K562 (cell line): ENCODE data around the gene ADCY4. TPM values are rescaled to one million over a fixed set of nuclear protein-coding genes. Genes with fewer than 3 reads are reported as not detected.
A peak's percentile ranks its signal among the peaks of the same experiment; 100 is the strongest.

Experiments
- ATF6 ChIP-seq: sonication (generic); formaldehyde crosslinking; IDR thresholded peaks from 2 replicates; pipeline ENCODE4 v1.4.0; 2020; ENCODE audit warnings: mild to moderate bottlenecking, missing genetic modification reagents
- CBFA2T2 ChIP-seq: fragments of 450-650 bp; conservative IDR thresholded peaks from 2 replicates; pipeline ENCODE4 v1.6.1; 2017; ENCODE audit warnings: mild to moderate bottlenecking
- CTBP1 ChIP-seq: fragments of 450-650 bp; IDR thresholded peaks from 2 replicates; pipeline ENCODE4 v1.6.1; 2016; ENCODE audit warnings: borderline replicate concordance
- ELK3 ChIP-seq: fragments of 450-650 bp; formaldehyde crosslinking; IDR thresholded peaks from 2 replicates; pipeline ENCODE4 v1.4.0; 2020; ENCODE audit warnings: mild to moderate bottlenecking
- HMGN3 ChIP-seq: IDR thresholded peaks from 2 replicates; pipeline ENCODE4 v1.6.1; 2011; ENCODE audit warnings: borderline replicate concordance, low read depth, mild to moderate bottlenecking, mixed read lengths, low read length; ENCODE audit not compliant: insufficient read length; ENCODE audit errors: extremely low read depth
- KLF6 ChIP-seq: fragments of 250-450 bp; sonication (Bioruptor Pico); IDR thresholded peaks from 2 replicates; pipeline ENCODE4 v1.4.0; 2020; ENCODE audit warnings: mild to moderate bottlenecking, moderate library complexity, borderline replicate concordance
- L3MBTL2 ChIP-seq: fragments of 450-650 bp; IDR thresholded peaks from 2 replicates; pipeline ENCODE4 v1.6.1; 2016; ENCODE audit warnings: mild to moderate bottlenecking, moderate library complexity
- NFE2 ChIP-seq: IDR thresholded peaks from 2 replicates; pipeline ENCODE4 v1.6.1; 2014; ENCODE audit warnings: antibody characterized with exemption, low read depth
- NRF1 ChIP-seq, 2 experiments: fragments of 450-650 bp; IDR thresholded peaks in 1 of 2; conservative IDR thresholded peaks in 1 of 2; 2 replicates each; pipeline ENCODE4 v1.6.1; 2014; ENCODE audit warnings: mild to moderate bottlenecking in 2 of 2
- PBX2 ChIP-seq, 2 experiments: IDR thresholded peaks in 1 of 2; conservative IDR thresholded peaks in 1 of 2; 2 replicates each; pipeline ENCODE4 v1.6.1; 2016; ENCODE audit warnings: low read depth in 2 of 2, mild to moderate bottlenecking in 1 of 2, missing compliant biosample characterization in 1 of 2, missing genetic modification characterization in 1 of 2, moderate library complexity in 1 of 2
- PHF21A ChIP-seq: fragments of 450-650 bp; IDR thresholded peaks from 2 replicates; pipeline ENCODE4 v1.6.1; 2017; ENCODE audit warnings: low read depth, borderline replicate concordance
- SIN3A ChIP-seq, 2 experiments: fragments of 150-350 bp in 1 of 2; IDR thresholded peaks; 2 replicates each; pipeline ENCODE4 v1.6.1; 2011 to 2016; ENCODE audit warnings: borderline replicate concordance in 2 of 2, low read depth in 2 of 2, low read length in 2 of 2, mild to moderate bottlenecking in 2 of 2, moderate library complexity in 2 of 2; ENCODE audit not compliant: control insufficient read depth in 1 of 2
- TGIF2 ChIP-seq: sonication (generic); formaldehyde crosslinking; IDR thresholded peaks from 2 replicates; pipeline ENCODE4 v1.8.1; 2022; ENCODE audit warnings: mild to moderate bottlenecking, missing genetic modification reagents, moderate library complexity
- THAP7 ChIP-seq: fragments of 250-450 bp; sonication (Bioruptor Pico); IDR thresholded peaks from 2 replicates; pipeline ENCODE4 v1.5.0; 2021
- U2AF2 ChIP-seq: fragments of 200-400 bp; formaldehyde crosslinking; optimal IDR thresholded peaks from 2 replicates; pipeline ENCODE3; 2017; ENCODE audit warnings: low read depth, mild to moderate bottlenecking, low read length
- ZNF197 ChIP-seq: fragments of 200-800 bp; sonication (Bioruptor generic); IDR thresholded peaks from 2 replicates; pipeline ENCODE4 v1.6.1; 2016; ENCODE audit warnings: low read depth, missing genetic modification characterization, missing compliant biosample characterization
- ZNF239 ChIP-seq: fragments of 250-450 bp; sonication (Bioruptor Pico); IDR thresholded peaks from 2 replicates; pipeline ENCODE4 v1.4.0; 2020; ENCODE audit warnings: mild to moderate bottlenecking
- ZNF282 ChIP-seq: sonication (generic); formaldehyde crosslinking; IDR thresholded peaks from 2 replicates; pipeline ENCODE4 v1.8.1; 2023; ENCODE audit warnings: missing genetic modification reagents
- ZNF311 ChIP-seq: fragments of 250-450 bp; sonication (Bioruptor Pico); IDR thresholded peaks from 2 replicates; pipeline ENCODE4 v1.4.0; 2020; ENCODE audit warnings: mild to moderate bottlenecking, moderate library complexity
- ZNF583 ChIP-seq: fragments of 250-450 bp; sonication (Bioruptor Pico); IDR thresholded peaks from 2 replicates; pipeline ENCODE4 v1.4.0; 2020
- ZNF77 ChIP-seq: fragments of 250-450 bp; sonication (Bioruptor Pico); IDR thresholded peaks from 2 replicates; pipeline ENCODE4 v1.5.0; 2020
- polyA plus RNA-seq, 8 experiments: library from polyadenylated mRNA; depleted of rRNA in 4 of 8; stranded (reverse) in 5 of 8; unstranded in 3 of 8; fragments of >200 nt; fragmentation: Nextera tagmentation in 2 of 8; fragmentation: Illumina TruSeq in 1 of 8; extraction: Ambion mirVana in 2 of 8; extraction: Trizol in 1 of 8; gene quantifications; 2 replicates each; pipeline versions ENCODE4 v1.2.1 to v1.2.3, GENCODE V29; 2011 to 2014; ENCODE audit warnings: inconsistent platforms in 1 of 8, missing spikeins in 1 of 8
- total RNA-seq, 7 experiments: library from RNA; depleted of rRNA in 6 of 7; stranded (reverse); fragments of >200 nt in 6 of 7; fragmentation: Illumina TruSeq in 2 of 7; extraction: Trizol in 2 of 7; gene quantifications; 2 replicates each; pipeline versions ENCODE4 v1.2.1 to v1.2.3, GENCODE V29; 2011 to 2021; ENCODE audit warnings: low replicate concordance in 1 of 7

Gene ADCY4
- total and polyA plus RNA-seq, 9 of the 15 experiments (the other 6 are each of a cell fraction or from before 2014, with no cell fraction given): 0.04 to 0.31 (median 0.15) TPM; not detected in 2

- no peak for TF ChIP-seq ZNF197
- TF ChIP-seq ELK3 (CRISPR knock-in tag): no peak
- TF ChIP-seq HMGN3: peak; percentile 85
- TF ChIP-seq ZNF583 (CRISPR knock-in tag): no peak
- TF ChIP-seq THAP7 (CRISPR knock-in tag): no peak
- TF ChIP-seq NRF1 (conservative IDR thresholded peaks at IDR 0.05 in 1 of 2, IDR thresholded peaks at IDR 0.05 in 1 of 2): peak; percentile 95 to 96
- peak; percentile 82; the same call in 1 of the 2 replicates for TF ChIP-seq CTBP1
- no peak for TF ChIP-seq U2AF2
- TF ChIP-seq PBX2 (CRISPR knock-in tag; IDR thresholded peaks at IDR 0.05; ENCODE audit: low read depth): peak; percentile 67
- TF ChIP-seq PBX2 (tag; conservative IDR thresholded peaks at IDR 0.05; ENCODE audit: low read depth): peak; percentile 88
- no peak for TF ChIP-seq TGIF2
- peak in 1 of 2 experiments; percentile 79; a peak in 1 of 4 replicates for TF ChIP-seq SIN3A (IDR thresholded peaks at IDR 0.05; ENCODE audit: borderline replicate concordance in 2 of 2, control insufficient read depth in 1 of 2, low read depth in 2 of 2, low read length in 2 of 2)
- no peak for TF ChIP-seq CBFA2T2
- TF ChIP-seq ZNF282 (CRISPR knock-in tag): no peak
- 0 out of 2 replicates have a peak, but pooled peaks have one; percentile 2 for TF ChIP-seq NFE2
- no peak for TF ChIP-seq ZNF239
- TF ChIP-seq ZNF311 (CRISPR knock-in tag): no peak
- TF ChIP-seq KLF6 (CRISPR knock-in tag): no peak
- TF ChIP-seq PHF21A: no peak
- no peak for TF ChIP-seq ZNF77 (CRISPR knock-in tag)
- TF ChIP-seq L3MBTL2: peak; percentile 91
- 0 out of 2 replicates have a peak, but pooled peaks have one; percentile 76 for TF ChIP-seq ATF6 (CRISPR knock-in tag)
Observed at GRCh38 chr14:24271134-24271833, 63.6 kb downstream of the ADCY4 start, which contains the start of gene RABGGTA (continued).
